Keratinocyte (primary cell): Measurements from ENCODE around the gene LDLRAD4. TPM values are rescaled to one million over a fixed set of nuclear protein-coding genes. Genes with fewer than 3 reads are reported as not detected.

Experiments
- DNase-seq: peaks from one replicate; pipeline ENCODE4 v3.0.0-alpha.2; 2011; ENCODE audit warnings: low read depth, missing footprints, low spot score
- FAIRE-seq: peaks from 2 replicates; lab custom pipeline; 2011; peaks lifted over from hg19 to GRCh38; lab: Jason Lieb, UNC
- H2AFZ ChIP-seq: 2 replicates; pipeline ENCODE4 v1.6.0; 2012; ENCODE audit warnings: low read length, control low read depth, inconsistent platforms; ENCODE audit not compliant: control insufficient read depth
- H3K27ac ChIP-seq: 2 replicates; pipeline ENCODE4 v1.5.1; 2011; ENCODE audit warnings: low read length; ENCODE audit not compliant: control insufficient read depth, insufficient read depth
- H3K27me3 ChIP-seq: 3 replicates; pipeline ENCODE4 v1.6.0; 2011; ENCODE audit warnings: low read length; ENCODE audit not compliant: control insufficient read depth, insufficient read depth; ENCODE audit errors: extremely low read depth
- H3K36me3 ChIP-seq, 2 experiments: 2 replicates in 1 of 2; 3 replicates in 1 of 2; pipeline ENCODE4 v1.5.1; 2011; ENCODE audit warnings: low read length in 2 of 2, mild to moderate bottlenecking in 1 of 2; ENCODE audit not compliant: control insufficient read depth in 2 of 2, insufficient read depth in 2 of 2; ENCODE audit errors: extremely low read depth in 1 of 2
- H3K4me1 ChIP-seq: 3 replicates; pipeline ENCODE4 v1.5.1; 2011; ENCODE audit warnings: low read length; ENCODE audit not compliant: control insufficient read depth, insufficient read depth; ENCODE audit errors: extremely low read depth
- H3K4me2 ChIP-seq: 3 replicates; pipeline ENCODE4 v1.6.0; 2011; ENCODE audit warnings: low read depth, low read length; ENCODE audit not compliant: control insufficient read depth, insufficient read depth; ENCODE audit errors: extremely low read depth
- H3K4me3 ChIP-seq, 3 experiments: fragments of 200-600 bp in 1 of 3; sonication (generic) in 1 of 3; 2 replicates in 2 of 3; 3 replicates in 1 of 3; pipeline ENCODE4 v1.5.1; 2011 to 2016; ENCODE audit warnings: low read length in 3 of 3, mild to moderate bottlenecking in 3 of 3, control low read depth in 2 of 3, inconsistent platforms in 1 of 3, low read depth in 1 of 3, mixed read lengths in 1 of 3, mixed run types in 1 of 3, moderate library complexity in 1 of 3; ENCODE audit not compliant: control insufficient read depth in 2 of 3, insufficient read depth in 2 of 3; ENCODE audit errors: extremely low read depth in 1 of 3
- H3K79me2 ChIP-seq: 2 replicates; pipeline ENCODE4 v1.6.0; 2012; ENCODE audit warnings: low read length; ENCODE audit not compliant: control insufficient read depth, insufficient read depth
- H3K9ac ChIP-seq: 3 replicates; pipeline ENCODE4 v1.6.0; 2011; ENCODE audit warnings: low read length; ENCODE audit not compliant: control insufficient read depth, insufficient read depth; ENCODE audit errors: extremely low read depth
- H3K9me1 ChIP-seq: 3 replicates; pipeline ENCODE4 v1.6.0; 2011; ENCODE audit warnings: low read length; ENCODE audit not compliant: control insufficient read depth, insufficient read depth; ENCODE audit errors: extremely low read depth
- H3K9me3 ChIP-seq: 2 replicates; pipeline ENCODE4 v1.5.1; 2012; ENCODE audit warnings: low read depth, low read length; ENCODE audit not compliant: control insufficient read depth
- H4K20me1 ChIP-seq: 3 replicates; pipeline ENCODE4 v1.6.0; 2011; ENCODE audit warnings: low read length; ENCODE audit not compliant: control insufficient read depth, insufficient read depth; ENCODE audit errors: extremely low read depth
- CTCF ChIP-seq, 3 experiments: IDR thresholded peaks in 1 of 3; conservative IDR thresholded peaks in 1 of 3; optimal IDR thresholded peaks in 1 of 3; 2 replicates in 2 of 3; 3 replicates in 1 of 3; pipeline versions ENCODE3 to v1.5.1; 2011; ENCODE audit warnings: low read length in 3 of 3, mild to moderate bottlenecking in 3 of 3, moderate library complexity in 2 of 3, control low read depth in 1 of 3, inconsistent platforms in 1 of 3; ENCODE audit not compliant: insufficient read depth in 2 of 3; ENCODE audit errors: extremely low read depth in 1 of 3
- EZH2 ChIP-seq: IDR thresholded peaks from one replicate; pipeline ENCODE4 v1.6.1; 2012; ENCODE audit warnings: inconsistent platforms, mild to moderate bottlenecking, low read length, moderate library complexity
- dilution Hi-C: fragments of 300-500 bp; cut with MboI; formaldehyde crosslinking; loops from one replicate; pipeline ENCODE4 v1.7.0; 2020; ENCODE audit warnings: low sequenced_read_pairs; ENCODE audit not compliant: extremely low pct_ligation_motif_present
- polyA plus RNA-seq, 5 experiments: library from polyadenylated mRNA; depleted of rRNA in 3 of 5; stranded (reverse) in 3 of 5; stranded (forward) in 1 of 5; unstranded in 1 of 5; fragments of >200 nt; gene quantifications; 1 replicate in 1 of 5; 2 replicates in 3 of 5; 3 replicates in 1 of 5; pipeline versions ENCODE4 v1.2.1 to v1.2.3, GENCODE V29; 2011 to 2012; ENCODE audit warnings: missing spikeins in 2 of 5, low read depth in 1 of 5, low replicate concordance in 1 of 5

Gene LDLRAD4
- polyA plus RNA-seq, 1 donor (not counting 4 experiments of a cell fraction or from before 2014, with no cell fraction given): not detected

GRCh38 chr18:13256444-13257305 is 38.1 kb downstream of the LDLRAD4 start:
- no peak overlapping the region for H3K4me3 ChIP-seq
- H3K27me3 ChIP-seq: peaks cover 3% of the 10 kb centered on the region
- no peak for FAIRE-seq
- no peak overlapping the region for H3K27ac ChIP-seq
- H3K9me3 ChIP-seq: no peaks in the 10 kb centered on the region
- no peaks in the 10 kb centered on the region for H3K4me1 ChIP-seq
- H4K20me1 ChIP-seq: no peaks in the 10 kb centered on the region
- H2AFZ ChIP-seq: no peak overlapping the region
- dilution Hi-C loops: no loop called here
- H3K9me1 ChIP-seq: no peaks in the 10 kb centered on the region
- H3K36me3 ChIP-seq: no peaks in the 10 kb centered on the region
- no peak overlapping the region for H3K9ac ChIP-seq
- no peak overlapping the region for H3K4me2 ChIP-seq
- no peak for DNase-seq
- TF ChIP-seq EZH2: no peak
- TF ChIP-seq CTCF (optimal IDR thresholded peaks at IDR 0.05 in 1 of 3, IDR thresholded peaks at IDR 0.05 in 1 of 3, conservative IDR thresholded peaks at IDR 0.05 in 1 of 3; ENCODE audit: extremely low read depth in 1 of 3, insufficient read depth in 2 of 3, low read length in 3 of 3): no peak
- no peaks in the 10 kb centered on the region for H3K79me2 ChIP-seq

GRCh38 chr18:13257361-13257980 is 38.9 kb downstream of the LDLRAD4 start:
- no peak overlapping the region for H3K9ac ChIP-seq
- H3K36me3 ChIP-seq: no peaks in the 10 kb centered on the region
- H3K27ac ChIP-seq: no peak overlapping the region
- H3K4me3 ChIP-seq: no peak overlapping the region
- H3K27me3 ChIP-seq: peaks cover 3% of the 10 kb centered on the region
- no peaks in the 10 kb centered on the region for H4K20me1 ChIP-seq
- DNase-seq (no peak), FAIRE-seq (no peak)
- dilution Hi-C loops: no loop called here
- H3K79me2 ChIP-seq: no peaks in the 10 kb centered on the region
- no peaks in the 10 kb centered on the region for H3K9me1 ChIP-seq
- TF ChIP-seq CTCF (optimal IDR thresholded peaks at IDR 0.05 in 1 of 3, IDR thresholded peaks at IDR 0.05 in 1 of 3, conservative IDR thresholded peaks at IDR 0.05 in 1 of 3; ENCODE audit: extremely low read depth in 1 of 3, insufficient read depth in 2 of 3, low read length in 3 of 3): no peak
- TF ChIP-seq EZH2: no peak
- no peaks in the 10 kb centered on the region for H3K4me1 ChIP-seq
- no peak overlapping the region for H2AFZ ChIP-seq
- peaks cover 3% of the 10 kb centered on the region for H3K9me3 ChIP-seq
- H3K4me2 ChIP-seq: no peak overlapping the region
